ENCODE data around the gene AIG1. TPM values are rescaled to one million over a fixed set of nuclear protein-coding genes. Genes with fewer than 3 reads are reported as not detected.

AIG1 gene
- total and polyA plus RNA-seq, 2 of the 4 experiments (the other 2 are of a cell fraction), result 21.3 to 27.1 TPM

DNA sequence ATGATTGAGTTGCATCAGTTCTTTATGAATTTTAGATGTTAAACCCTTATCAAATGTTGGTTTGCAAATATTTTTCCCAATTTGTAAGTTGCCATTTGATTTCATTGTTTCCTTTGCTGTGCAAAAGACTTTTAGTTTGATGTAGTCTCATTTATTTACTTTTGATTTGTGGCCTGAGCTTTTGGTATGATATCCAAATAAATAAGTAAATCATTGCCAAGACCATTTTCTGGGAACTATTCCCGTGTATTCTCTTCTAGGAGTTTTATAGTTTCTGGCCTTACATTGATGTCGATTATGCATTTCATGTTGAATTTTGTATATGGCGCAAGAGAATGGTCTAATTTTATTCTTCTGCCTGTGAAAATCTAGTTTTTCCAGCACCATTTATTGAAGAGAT is 13.4 kb downstream of the AIG1 start:
- Histone ChIP-seq H3K4me2 (ENCODE audit: low read depth, low read length) (no peak overlapping the region), H3K79me1 (ENCODE audit: low read depth in 1 of 2, low read length in 2 of 2) (peaks cover 3 to 5% of the 10 kb centered on the region in 2 experiments; a peak in 2 of 4 replicates), H3K14ac (replicated peaks; ENCODE audit: low read depth, low read length) (no peak overlapping the region), H3K4ac (ENCODE audit: low read depth, low read length) (no peak overlapping the region), H2AFZ (replicated peaks; ENCODE audit: low read length, poor library complexity) (no peak overlapping the region), H3K9me1 (ENCODE audit: insufficient read depth, low read length) (no peaks in the 10 kb centered on the region), H4K5ac (ENCODE audit: low read depth, low read length) (no peak overlapping the region), H4K8ac (ENCODE audit: low read depth in 2 of 2, low read length in 2 of 2) (no peak overlapping the region), H3K18ac (ENCODE audit: low read depth, low read length) (no peak overlapping the region), H2BK5ac (ENCODE audit: low read depth, low read length, poor library complexity, severe bottlenecking) (no peak overlapping the region), H3K4me3 (ENCODE audit: insufficient read depth, low read depth, low read length) (no peak overlapping the region), H4K91ac (ENCODE audit: insufficient read depth, low read depth, low read length) (no peak overlapping the region), H2BK120ac (ENCODE audit: low read depth, low read length) (no peak overlapping the region), H2AK5ac (ENCODE audit: low read depth, low read length) (no peak overlapping the region), H2BK15ac (ENCODE audit: low read depth, low read length) (no peak overlapping the region), H4K20me1 (ENCODE audit: insufficient read depth, low read length) (no peaks in the 10 kb centered on the region), H3K9ac (ENCODE audit: low read depth, low read length) (no peak overlapping the region), H3K23ac (ENCODE audit: low read depth, low read length) (no peak overlapping the region), H3K9me3 (ENCODE audit: control insufficient read depth, insufficient read depth, low read length) (no peaks in the 10 kb centered on the region), H3K27ac (ENCODE audit: insufficient read depth, low read length) (no peak overlapping the region), H2BK20ac (ENCODE audit: low read depth, low read length) (no peak overlapping the region), H3K27me3 (ENCODE audit: control insufficient read depth, insufficient read depth, low read length) (no peaks in the 10 kb centered on the region), H3K56ac (ENCODE audit: extremely low read depth, insufficient read depth, low read length) (no peak overlapping the region), H3K4me1 (ENCODE audit: control insufficient read depth, insufficient read depth, low read length) (no peaks in the 10 kb centered on the region), H3K36me3 (ENCODE audit: control insufficient read depth, insufficient read depth, low read length) (no peaks in the 10 kb centered on the region), H2AK9ac (replicated peaks; ENCODE audit: low read depth, low read length, poor library complexity) (no peak overlapping the region)
- BruUV-seq (replicated peaks), result no TSS peak
- no CpG with 5 or more reads among the region's 3 CpGs for WGBS, 2 experiments (ENCODE audit: extremely low coverage in 2 of 2, insufficient read length in 1 of 2)
- intact Hi-C loops (cut with micrococcal nuclease) (no loop called here), dilution Hi-C loops (cut with HindIII; ENCODE audit: low sequenced_read_pairs, unreplicated experiment) (no loop called here), in situ Hi-C loops (cut with MboI; ENCODE audit: low sequenced_read_pairs) (no loop called here)
- ChIA-PET CTCF (interaction anchor here (0.7 kb wide), 1 partner anchor 354 kb away, joined by 3 read pairs; no protein-coding TSS in a partner anchor), POLR2A (ENCODE audit: unreplicated experiment) (no interaction called here)
- no peak for ATAC-seq (ENCODE audit: low read depth)
- no peak for TF ChIP-seq CEBPB (IDR thresholded peaks at IDR 0.05; ENCODE audit: low read depth, low read length)
- TF ChIP-seq MXI1 (IDR thresholded peaks at IDR 0.05; ENCODE audit: borderline replicate concordance, low read depth, low read length), result no peak
- no peak for DNase-seq
